AG04450 (cell line): Measurements from ENCODE around the gene PEA15. TPM values are rescaled to one million over a fixed set of nuclear protein-coding genes. Genes with fewer than 3 reads are reported as not detected.

Experiments used
- CTCF ChIA-PET: fragments of 300-600, 350-600 bp; formaldehyde crosslinking; extraction: SDS; loops from one replicate; lab custom pipeline; 2022; ENCODE audit warnings: antibody characterized with exemption, inconsistent platforms; lab: Charles Lee
- POLR2A ChIA-PET: fragments of 350-600 bp; formaldehyde crosslinking; extraction: SDS; loops from one replicate; lab custom pipeline; 2021; ENCODE audit warnings: antibody characterized with exemption, inconsistent platforms; lab: Yijun Ruan, JAX
- DNase-seq: peaks from one replicate; pipeline ENCODE4 v3.0.0-alpha.2; 2011; ENCODE audit warnings: low read depth, low spot score
- H3K27ac ChIP-seq: one replicate; pipeline ENCODE4 v1.5.1; 2012; ENCODE audit warnings: low read depth, low read length, control low read depth
- H3K27me3 ChIP-seq: one replicate; pipeline ENCODE4 v1.6.0; 2012; ENCODE audit warnings: low read length; ENCODE audit not compliant: control insufficient read depth, insufficient read depth
- H3K4me3 ChIP-seq: 2 replicates; pipeline ENCODE4 v1.5.1; 2011; ENCODE audit warnings: mild to moderate bottlenecking, low read depth, low read length, control low read depth
- H3K9me3 ChIP-seq: 2 replicates; pipeline ENCODE4 v1.5.1; 2012; ENCODE audit warnings: low read length; ENCODE audit not compliant: control insufficient read depth, insufficient read depth
- polyA plus RNA-seq: library from polyadenylated mRNA; depleted of rRNA; stranded (reverse); fragments of >200 nt; gene quantifications from 2 replicates; pipeline ENCODE4 v1.2.3, GENCODE V29; 2011
- TF ChIP-seq, protein P1 (sequence below): IDR thresholded peaks from 2 replicates; pipeline ENCODE4 v1.5.1; 2011; ENCODE audit warnings: low read depth, low read length, control low read depth, inconsistent platforms

The PEA15 gene
- polyA plus RNA-seq, 1 experiment = 512 TPM

DNA sequence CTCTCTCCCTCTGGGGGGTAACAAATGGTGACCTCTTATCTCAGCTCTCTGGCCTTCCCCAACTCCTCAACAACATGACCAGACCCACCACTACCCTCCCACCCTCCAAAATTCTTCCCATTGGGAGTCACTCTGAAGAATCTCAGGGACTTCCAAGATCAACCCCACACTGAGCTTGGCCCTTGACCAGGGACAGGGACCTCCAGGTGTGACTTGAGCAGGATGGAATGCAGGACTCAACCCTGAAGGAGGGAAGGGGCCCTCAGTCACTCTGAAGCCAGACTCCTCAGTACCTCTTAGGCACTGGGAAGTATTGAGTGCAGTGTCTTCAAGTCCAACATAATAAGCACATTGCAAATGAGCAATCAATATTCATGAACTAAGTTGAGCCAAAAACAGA, 12.9 kb upstream of the PEA15 start:
- Histone ChIP-seq H3K27me3 (peaks cover 10% of the 10 kb centered on the region), H3K9me3 (no peaks in the 10 kb centered on the region), H3K27ac (no peak overlapping the region), H3K4me3 (no peak overlapping the region)
- ChIA-PET POLR2A (no interaction called here), CTCF (interaction anchor here (1.3 to 5.4 kb wide), 14 partner anchors 13 to 184 kb away, joined by 3 to 258 read pairs (median 16); partner anchors contain the start of gene PEA15)
- TF ChIP-seq, protein P1, sequence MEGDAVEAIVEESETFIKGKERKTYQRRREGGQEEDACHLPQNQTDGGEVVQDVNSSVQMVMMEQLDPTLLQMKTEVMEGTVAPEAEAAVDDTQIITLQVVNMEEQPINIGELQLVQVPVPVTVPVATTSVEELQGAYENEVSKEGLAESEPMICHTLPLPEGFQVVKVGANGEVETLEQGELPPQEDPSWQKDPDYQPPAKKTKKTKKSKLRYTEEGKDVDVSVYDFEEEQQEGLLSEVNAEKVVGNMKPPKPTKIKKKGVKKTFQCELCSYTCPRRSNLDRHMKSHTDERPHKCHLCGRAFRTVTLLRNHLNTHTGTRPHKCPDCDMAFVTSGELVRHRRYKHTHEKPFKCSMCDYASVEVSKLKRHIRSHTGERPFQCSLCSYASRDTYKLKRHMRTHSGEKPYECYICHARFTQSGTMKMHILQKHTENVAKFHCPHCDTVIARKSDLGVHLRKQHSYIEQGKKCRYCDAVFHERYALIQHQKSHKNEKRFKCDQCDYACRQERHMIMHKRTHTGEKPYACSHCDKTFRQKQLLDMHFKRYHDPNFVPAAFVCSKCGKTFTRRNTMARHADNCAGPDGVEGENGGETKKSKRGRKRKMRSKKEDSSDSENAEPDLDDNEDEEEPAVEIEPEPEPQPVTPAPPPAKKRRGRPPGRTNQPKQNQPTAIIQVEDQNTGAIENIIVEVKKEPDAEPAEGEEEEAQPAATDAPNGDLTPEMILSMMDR = no peak
- DNase-seq = no peak

DNA sequence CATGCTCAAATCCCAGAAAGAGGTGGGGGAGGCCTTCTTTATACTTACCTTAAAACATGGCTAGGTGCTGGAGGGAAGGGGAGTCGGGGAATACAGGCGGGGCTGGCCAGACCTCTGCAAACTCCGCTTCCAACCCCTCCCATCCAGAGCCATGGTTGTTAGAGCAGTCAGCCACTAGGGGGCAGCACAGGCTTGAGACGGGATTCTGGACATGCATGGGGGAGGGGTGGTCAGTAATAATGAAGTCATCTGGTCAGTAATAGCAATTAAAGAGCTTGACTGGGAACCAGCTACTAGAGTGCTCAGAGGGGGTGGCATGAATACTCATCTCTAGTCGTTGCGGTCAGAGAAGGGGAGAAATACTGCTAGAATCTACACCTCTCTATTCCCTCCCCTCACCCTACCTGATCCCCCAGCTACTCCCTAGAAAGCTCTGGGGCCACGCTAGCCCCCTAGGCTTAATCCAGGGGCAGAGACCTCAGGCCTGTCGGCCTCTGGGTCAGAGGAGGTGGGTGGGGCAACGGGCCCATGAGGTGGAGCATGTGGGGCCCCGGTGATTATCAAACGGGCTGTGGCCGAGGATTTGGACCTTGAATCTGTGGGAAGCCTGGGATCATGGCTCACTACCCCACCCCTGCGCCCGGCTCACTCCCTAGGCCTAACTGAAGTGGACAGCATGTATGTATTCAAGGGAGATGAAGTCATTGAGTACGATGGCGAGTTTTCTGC, 11.9 kb upstream of the PEA15 start:
- Histone ChIP-seq H3K9me3 (no peaks in the 10 kb centered on the region), H3K4me3 (no peak overlapping the region), H3K27me3 (peaks cover 8% of the 10 kb centered on the region), H3K27ac (no peak overlapping the region)
- TF ChIP-seq, protein P1 = peak; percentile 99
- CTCF ChIA-PET = interaction anchor here (0.6 to 5.4 kb wide), 83 partner anchors 11 to 277 kb away, joined by 3 to 258 read pairs (median 5); partner anchors contain the start of genes DCAF8, IGSF8, PEA15 and PEX19
- POLR2A ChIA-PET = interaction anchor here (0.6 to 1.0 kb wide), 5 partner anchors 26 to 98 kb away, joined by 3 to 9 read pairs (median 3); no protein-coding TSS in a partner anchor
- peak; percentile 78 for DNase-seq

DNA sequence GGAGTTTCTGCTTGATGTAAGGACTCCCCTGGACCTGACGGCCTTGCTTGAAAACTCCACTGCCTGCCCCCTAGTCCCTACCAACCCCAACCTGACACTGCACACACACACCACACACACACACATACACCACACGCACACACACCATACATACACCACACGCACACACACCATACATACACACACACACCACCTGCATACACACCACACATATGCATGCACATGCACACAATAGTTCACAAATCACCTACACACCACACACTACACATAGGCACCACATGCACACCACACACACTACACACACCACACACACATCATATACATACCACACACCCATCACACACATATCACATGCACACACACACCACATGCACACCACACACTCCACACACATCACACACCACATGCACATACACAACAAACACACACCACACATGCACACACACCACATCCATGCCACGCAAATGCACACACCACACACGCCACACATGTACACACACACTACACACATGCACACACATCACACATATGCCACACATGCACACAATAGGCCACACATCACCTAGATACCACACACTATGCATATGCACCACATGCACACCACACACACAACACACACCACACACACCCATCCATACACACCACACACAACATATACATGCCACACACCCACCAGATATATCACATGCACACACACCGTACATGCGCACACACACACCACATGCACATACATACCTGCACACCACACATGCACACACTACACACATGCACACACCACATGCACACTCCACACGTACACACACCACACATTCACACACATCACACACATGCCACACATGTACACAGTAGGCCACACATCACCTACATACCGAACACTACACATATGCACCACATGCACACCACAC, 11.1 kb upstream of the PEA15 start:
- Histone ChIP-seq H3K27ac (no peak overlapping the region), H3K9me3 (no peaks in the 10 kb centered on the region), H3K4me3 (no peak overlapping the region), H3K27me3 (peaks cover 12% of the 10 kb centered on the region)
- DNase-seq = no peak
- POLR2A ChIA-PET = interaction anchor here (0.6 to 1.0 kb wide), 5 partner anchors 25 to 97 kb away, joined by 3 to 9 read pairs (median 3); no protein-coding TSS in a partner anchor
- TF ChIP-seq, protein P1 = no peak
- CTCF ChIA-PET = interaction anchor here (0.6 to 5.4 kb wide), 83 partner anchors 11 to 278 kb away, joined by 3 to 258 read pairs (median 5); partner anchors contain the start of genes DCAF8, IGSF8, PEA15 and PEX19

DNA sequence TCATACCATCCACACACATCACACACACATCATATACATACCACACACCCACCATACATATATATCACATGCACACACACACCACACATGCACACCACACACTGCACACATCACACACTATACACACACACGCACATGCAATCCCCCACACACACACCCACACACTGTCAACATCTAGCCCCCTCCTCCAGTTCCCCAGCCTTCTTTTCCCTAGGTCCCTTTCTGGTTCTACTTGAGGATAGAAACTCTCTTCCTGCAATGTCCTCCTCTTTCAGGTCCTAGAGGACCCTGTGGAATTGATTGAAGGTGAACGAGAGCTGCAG, 10.5 kb upstream of the PEA15 start:
- no peak for DNase-seq
- H3K4me3 ChIP-seq = no peak overlapping the region
- TF ChIP-seq, protein P1 = no peak
- no peak overlapping the region for H3K27ac ChIP-seq
- H3K27me3 ChIP-seq = peaks cover 12% of the 10 kb centered on the region
- no peaks in the 10 kb centered on the region for H3K9me3 ChIP-seq
- ChIA-PET CTCF (interaction anchor here (1.4 to 1.7 kb wide), 2 partner anchors 25 to 97 kb away, joined by 6 to 13 read pairs; no protein-coding TSS in a partner anchor), POLR2A (no interaction called here)
